H1 (cell line): ENCODE data around the gene GP9. TPM values are rescaled to one million over a fixed set of nuclear protein-coding genes. Genes with fewer than 3 reads are reported as not detected.

Source experiments
- CTCF ChIA-PET: fragments of 300-600 bp; sonication (Branson Sonifier 250); formaldehyde crosslinking; loops from one replicate; lab custom pipeline; 2021; ENCODE audit not compliant: partially characterized antibody; lab: Charles Lee
- POLR2A ChIA-PET: fragments of 300-600 bp; sonication (Branson Sonifier 250); formaldehyde crosslinking; loops from one replicate; lab custom pipeline; 2021; ENCODE audit warnings: inconsistent platforms; ENCODE audit not compliant: partially characterized antibody; lab: Charles Lee
- DNase-seq, 2 experiments: peaks; one replicate each; pipeline versions ENCODE4 v3.0.0 to v3.0.0-alpha.2; 2010 to 2022; ENCODE audit warnings: low spot score in 2 of 2, low read depth in 1 of 2, mixed read lengths in 1 of 2
- FAIRE-seq: peaks from 2 replicates; lab custom pipeline; 2011; peaks lifted over from hg19 to GRCh38; lab: Jason Lieb, UNC
- H2AFZ ChIP-seq: 2 replicates; pipeline ENCODE4 v1.8.1; 2012; ENCODE audit warnings: low read length, inconsistent platforms
- H2AK5ac ChIP-seq: 2 replicates; pipeline ENCODE4 v1.6.1; 2013; ENCODE audit warnings: low read depth, low read length
- H2BK120ac ChIP-seq: replicated peaks from 2 replicates; pipeline ENCODE3; 2013; ENCODE audit warnings: low read depth, low read length, inconsistent platforms
- H2BK12ac ChIP-seq: 2 replicates; pipeline ENCODE4 v1.6.1; 2013; ENCODE audit warnings: low read depth, low read length
- H2BK15ac ChIP-seq: 2 replicates; pipeline ENCODE4 v1.6.1; 2013; ENCODE audit warnings: low read length
- H2BK20ac ChIP-seq: 2 replicates; pipeline ENCODE4 v1.6.1; 2013; ENCODE audit warnings: low read length
- H2BK5ac ChIP-seq: 2 replicates; pipeline ENCODE4 v1.6.1; 2013; ENCODE audit warnings: low read depth, low read length
- H3K14ac ChIP-seq: 2 replicates; pipeline ENCODE4 v1.6.1; 2013; ENCODE audit warnings: inconsistent platforms; ENCODE audit not compliant: insufficient read length
- H3K18ac ChIP-seq: 2 replicates; pipeline ENCODE4 v1.6.1; 2013; ENCODE audit warnings: low read length; ENCODE audit errors: extremely low read depth
- H3K23ac ChIP-seq: 2 replicates; pipeline ENCODE4 v1.6.1; 2013; ENCODE audit warnings: inconsistent platforms; ENCODE audit not compliant: insufficient read length
- H3K23me2 ChIP-seq: 2 replicates; pipeline ENCODE4 v1.6.1; 2013; ENCODE audit warnings: low read depth, low read length
- H3K27ac ChIP-seq: 2 replicates; pipeline ENCODE4 v1.6.1; 2011; ENCODE audit warnings: low read depth, low read length, inconsistent platforms
- H3K27me3 ChIP-seq, 4 experiments: replicated peaks in 1 of 4; 1 replicate in 1 of 4; 2 replicates in 3 of 4; pipeline versions ENCODE4 v1.6.1 to v1.8.1; 2011 to 2013; ENCODE audit warnings: low read length in 3 of 4, mild to moderate bottlenecking in 3 of 4, inconsistent platforms in 2 of 4, mixed read lengths in 2 of 4, moderate library complexity in 1 of 4; ENCODE audit not compliant: control insufficient read depth in 3 of 4, insufficient read depth in 3 of 4; ENCODE audit errors: extremely low read depth in 1 of 4
- H3K36me3 ChIP-seq, 4 experiments: 2 replicates each; pipeline versions ENCODE4 v1.6.1 to v1.8.1; 2011 to 2013; ENCODE audit warnings: mild to moderate bottlenecking in 4 of 4, low read length in 3 of 4, moderate library complexity in 2 of 4, control low read depth in 1 of 4, inconsistent platforms in 1 of 4; ENCODE audit not compliant: insufficient read depth in 4 of 4, control insufficient read depth in 2 of 4
- H3K4ac ChIP-seq: replicated peaks from 2 replicates; pipeline ENCODE3; 2013; ENCODE audit warnings: low read length, low read depth, mixed read lengths, inconsistent platforms; ENCODE audit not compliant: insufficient read length
- H3K4me1 ChIP-seq, 4 experiments: replicated peaks in 1 of 4; 1 replicate in 1 of 4; 2 replicates in 3 of 4; pipeline versions ENCODE4 v1.6.1 to v1.8.1; 2011 to 2013; ENCODE audit warnings: low read length in 3 of 4, inconsistent platforms in 2 of 4, mixed read lengths in 1 of 4; ENCODE audit not compliant: insufficient read depth in 4 of 4, control insufficient read depth in 3 of 4
- H3K4me2 ChIP-seq, 2 experiments: 2 replicates each; pipeline versions ENCODE4 v1.6.1 to v1.8.1; 2011 to 2013; ENCODE audit warnings: low read depth in 2 of 2, low read length in 2 of 2, control low read depth in 1 of 2, inconsistent platforms in 1 of 2, mild to moderate bottlenecking in 1 of 2; ENCODE audit not compliant: insufficient read depth in 1 of 2
- H3K4me3 ChIP-seq, 4 experiments: fragments of 200-600, 300-600 bp in 1 of 4; sonication (generic), shearing (Covaris generic), sonication (Bioruptor Twin) in 1 of 4; 2 replicates each; pipeline versions ENCODE4 v1.5.1 to v1.8.1; 2011 to 2016; ENCODE audit warnings: low read length in 4 of 4, low read depth in 3 of 4, control low read depth in 2 of 4, inconsistent platforms in 2 of 4, mild to moderate bottlenecking in 2 of 4, mixed read lengths in 1 of 4, moderate library complexity in 1 of 4; ENCODE audit not compliant: insufficient read depth in 2 of 4; ENCODE audit errors: extremely low read depth in 1 of 4
- H3K56ac ChIP-seq: replicated peaks from 2 replicates; pipeline ENCODE3; 2013; ENCODE audit warnings: low read depth, mild to moderate bottlenecking, mixed read lengths, low read length, inconsistent platforms; ENCODE audit not compliant: insufficient read length
- H3K79me1 ChIP-seq: 2 replicates; pipeline ENCODE4 v1.6.1; 2013; ENCODE audit warnings: low read depth, low read length, control low read depth
- H3K79me2 ChIP-seq, 2 experiments: 2 replicates each; pipeline versions ENCODE4 v1.6.1 to v1.8.1; 2012 to 2013; ENCODE audit warnings: low read length in 2 of 2, mild to moderate bottlenecking in 2 of 2, inconsistent platforms in 1 of 2; ENCODE audit not compliant: insufficient read depth in 2 of 2, control insufficient read depth in 1 of 2
- H3K9ac ChIP-seq, 4 experiments: replicated peaks in 1 of 4; 1 replicate in 1 of 4; 2 replicates in 3 of 4; pipeline versions ENCODE4 v1.6.1 to v1.8.1; 2011 to 2013; ENCODE audit warnings: low read depth in 3 of 4, low read length in 3 of 4, control low read depth in 2 of 4, mild to moderate bottlenecking in 2 of 4, moderate library complexity in 2 of 4, inconsistent platforms in 1 of 4; ENCODE audit errors: extremely low read depth in 1 of 4
- H3K9me3 ChIP-seq, 2 experiments: 2 replicates each; pipeline versions ENCODE4 v1.6.1 to v1.8.1; 2012 to 2013; ENCODE audit warnings: mild to moderate bottlenecking in 2 of 2, moderate library complexity in 2 of 2, control low read depth in 1 of 2, inconsistent platforms in 1 of 2, low read depth in 1 of 2, low read length in 1 of 2, mixed read lengths in 1 of 2; ENCODE audit not compliant: insufficient read depth in 2 of 2
- H4K20me1 ChIP-seq, 2 experiments: replicated peaks in 1 of 2; 2 replicates each; pipeline versions ENCODE3 to v1.8.1; 2011 to 2013; ENCODE audit warnings: inconsistent platforms in 2 of 2, low read length in 2 of 2, mild to moderate bottlenecking in 1 of 2; ENCODE audit not compliant: insufficient read depth in 2 of 2, control insufficient read depth in 1 of 2
- H4K5ac ChIP-seq: 2 replicates; pipeline ENCODE4 v1.6.1; 2013; ENCODE audit warnings: low read length, low read depth, mixed read lengths, inconsistent platforms; ENCODE audit not compliant: insufficient read length
- H4K8ac ChIP-seq: 2 replicates; pipeline ENCODE4 v1.8.0; 2013; ENCODE audit warnings: mild to moderate bottlenecking, moderate library complexity, low read length, inconsistent platforms; ENCODE audit not compliant: insufficient read depth; ENCODE audit errors: extremely low read depth
- H4K91ac ChIP-seq: replicated peaks from 2 replicates; pipeline ENCODE3; 2013; ENCODE audit warnings: low read length, mixed read lengths, inconsistent platforms; ENCODE audit not compliant: insufficient read length
- CHD1 ChIP-seq: IDR thresholded peaks from 2 replicates; pipeline ENCODE4 v1.6.1; 2012; ENCODE audit warnings: low read depth, low read length, improper control_type of control experiment
- CHD2 ChIP-seq: IDR thresholded peaks from 2 replicates; pipeline ENCODE4 v1.6.1; 2012; ENCODE audit warnings: low read length, improper control_type of control experiment
- EGR1 ChIP-seq: IDR thresholded peaks from 2 replicates; pipeline ENCODE4 v1.6.1; 2011; ENCODE audit warnings: low read depth, low read length, borderline replicate concordance
- KDM1A ChIP-seq: fragments of 200-600, 300-600 bp; sonication (generic); IDR thresholded peaks from 2 replicates; pipeline ENCODE4 v1.7.1; 2016; ENCODE audit warnings: mild to moderate bottlenecking, low read length, borderline replicate concordance
- TCF12 ChIP-seq: IDR thresholded peaks from 2 replicates; pipeline ENCODE4 v1.6.1; 2011; ENCODE audit warnings: low read depth, mild to moderate bottlenecking, low read length
- WGBS, 2 experiments: shearing (Covaris generic) in 1 of 2; methylation state at CpG; one replicate each; pipeline versions ENCODE4 v1.1.6 to v1.1.7; 2013 to 2015; ENCODE audit warnings: low lambda C conversion rate in 2 of 2, mixed read lengths in 2 of 2, inconsistent platforms in 1 of 2, low coverage in 1 of 2, missing lambda C conversion rate in 1 of 2; ENCODE audit not compliant: insufficient replicate concordance in 2 of 2, insufficient coverage in 1 of 2, insufficient read length in 1 of 2; ENCODE audit errors: extremely low coverage in 1 of 2, missing lambda C conversion rate in 1 of 2; 5-methylcytosine and 5-hydroxymethylcytosine counted together
- polyA plus RNA-seq, 7 experiments: library from polyadenylated mRNA; depleted of rRNA in 3 of 7; stranded (reverse) in 5 of 7; unstranded in 2 of 7; fragments of >200 nt in 5 of 7; fragments of 200-250 nt in 2 of 7; gene quantifications; 1 replicate in 5 of 7; 2 replicates in 1 of 7; 4 replicates in 1 of 7; pipeline versions ENCODE4 v1.2.1 to v1.2.3, GENCODE V29; 2011 to 2013; ENCODE audit warnings: missing spikeins in 2 of 7, mixed read lengths in 2 of 7
- total RNA-seq: library from RNA; stranded (reverse); fragmentation: NEBNext Ultra II Directional; extraction: Animal tissue kit (Norgen Biotek cat#: 25700); gene quantifications from 2 replicates; pipeline ENCODE4 v1.2.1, GENCODE V29; 2021

Gene GP9
- total and polyA plus RNA-seq, 2 of the 8 experiments (the other 6 are each of a cell fraction or from before 2014, with no cell fraction given) = not detected

- FAIRE-seq (no peak), DNase-seq (no peak)
- Histone ChIP-seq H2AFZ (no peak overlapping the region), H3K14ac (no peak overlapping the region), H3K4me3 (no peak overlapping the region), H4K91ac (no peak overlapping the region), H3K36me3 (no peaks in the 10 kb centered on the region), H3K56ac (no peak overlapping the region), H2BK12ac (no peak overlapping the region), H3K27ac (no peak overlapping the region), H3K18ac (no peak overlapping the region), H4K5ac (no peak overlapping the region), H3K4ac (no peak overlapping the region), H2BK20ac (no peak overlapping the region), H3K4me1 (no peaks in the 10 kb centered on the region), H2BK120ac (no peak overlapping the region), H3K23me2 (no peaks in the 10 kb centered on the region), H2AK5ac (no peak overlapping the region), H3K79me2 (peaks cover 0 to 15% of the 10 kb centered on the region in 2 experiments; a peak in 1 of 4 replicates), H3K4me2 (no peak overlapping the region), H3K23ac (no peak overlapping the region), H3K9ac (no peak overlapping the region), H4K20me1 (peaks cover 10 to 16% of the 10 kb centered on the region in 2 experiments), H4K8ac (no peak overlapping the region), H3K79me1 (peaks cover 3% of the 10 kb centered on the region), H2BK5ac (peak overlapping the region; percentile 35; the same call in 1 of the 2 replicates), H3K27me3 (no peaks in the 10 kb centered on the region), H3K9me3 (no peaks in the 10 kb centered on the region), H2BK15ac (no peak overlapping the region)
- no peak for TF ChIP-seq CHD1
- no peak for TF ChIP-seq TCF12
- TF ChIP-seq CHD2 = no peak
- no peak for TF ChIP-seq KDM1A
- no peak for TF ChIP-seq EGR1
- 87% methylated on average over 6 of the region's 7 CpGs; no CpG with 5 or more reads in 1 of the 2 experiments for WGBS, 2 experiments
- CTCF ChIA-PET = interaction anchor here (0.9 to 4.1 kb wide), 5 partner anchors 11 to 142 kb away, joined by 3 to 19 read pairs (median 6); no protein-coding TSS in a partner anchor
- POLR2A ChIA-PET = interaction anchor here (0.6 to 2.0 kb wide), 3 partner anchors 15 to 478 kb away, joined by 4 to 9 read pairs (median 4); no protein-coding TSS in a partner anchor
These were observed 42.7 kb downstream of the GP9 start for GRCh38 chr3:129103296-129103695.
